GM21717 (cell line): ENCODE measurements around the gene ZC3HAV1.
"Not testable (repeated sequence)": the region's sequence is repeated elsewhere in the genome, so short reads cannot be mapped to it uniquely, and the experiment has no call there.

Experiments used
- ATAC-seq: cut with Tn5 transposase; IDR thresholded peaks from one replicate; pipeline ENCODE4 v1.9.1; 2021; ENCODE audit warnings: mild to moderate bottlenecking, moderate library complexity; ENCODE audit not compliant: unreplicated experiment

ZC3HAV1 gene

GRCh38 chr7:139054656-139055055 is 54.9 kb downstream of the ZC3HAV1 start:
- not testable (repeated sequence) for ATAC-seq

GRCh38 chr7:139054101-139054500 is 55.4 kb downstream of the ZC3HAV1 start:
- no peak for ATAC-seq

- ATAC-seq, result no peak
These were observed 57.9 kb downstream of the ZC3HAV1 start for GRCh38 chr7:139051655-139052054.

DNA sequence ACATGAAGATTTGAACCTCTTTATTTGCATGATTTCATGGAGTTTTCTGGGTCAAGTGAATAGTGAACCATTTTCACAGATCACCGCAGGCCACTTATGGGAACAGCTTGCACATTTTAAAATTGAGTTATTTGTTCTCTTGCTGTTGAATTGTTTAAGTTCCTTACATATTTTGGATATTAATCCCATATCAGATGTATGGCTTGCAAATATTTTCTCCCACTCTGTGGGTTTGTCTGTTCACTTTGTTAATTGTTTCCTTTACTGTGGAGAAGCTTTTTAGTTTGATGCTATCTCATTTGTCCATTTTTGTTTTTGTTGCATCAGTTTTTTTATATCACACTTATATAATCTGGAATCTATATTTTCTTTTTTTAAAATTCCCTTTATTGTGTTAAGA is 59.6 kb downstream of the ZC3HAV1 start:
- no peak for ATAC-seq

DNA sequence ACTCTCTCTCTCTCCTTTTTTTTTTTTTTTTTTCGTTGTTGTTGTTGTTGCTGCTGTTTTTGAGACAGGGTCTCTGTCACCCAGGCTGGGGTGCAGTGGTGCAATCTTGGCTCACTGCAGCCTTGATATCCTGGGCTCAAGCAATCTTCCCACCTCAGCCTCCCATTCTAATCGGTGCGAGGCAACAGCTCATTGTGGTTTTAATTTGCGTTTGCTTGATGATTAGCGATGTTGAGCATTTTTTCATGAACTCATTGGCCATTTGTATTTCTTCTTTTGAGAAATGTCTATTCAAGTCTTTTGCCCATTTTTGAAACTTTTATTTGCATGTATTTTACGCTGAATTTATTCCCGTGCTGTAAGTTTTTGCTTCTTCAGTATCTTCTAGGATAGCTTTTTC is 60.4 kb downstream of the ZC3HAV1 start:
- no peak for ATAC-seq

- no peak for ATAC-seq
These were observed 61.5 kb downstream of the ZC3HAV1 start for GRCh38 chr7:139047970-139048369.

GRCh38 chr7:139046143-139046542 is 63.4 kb downstream of the ZC3HAV1 start:
- ATAC-seq, result no peak

DNA sequence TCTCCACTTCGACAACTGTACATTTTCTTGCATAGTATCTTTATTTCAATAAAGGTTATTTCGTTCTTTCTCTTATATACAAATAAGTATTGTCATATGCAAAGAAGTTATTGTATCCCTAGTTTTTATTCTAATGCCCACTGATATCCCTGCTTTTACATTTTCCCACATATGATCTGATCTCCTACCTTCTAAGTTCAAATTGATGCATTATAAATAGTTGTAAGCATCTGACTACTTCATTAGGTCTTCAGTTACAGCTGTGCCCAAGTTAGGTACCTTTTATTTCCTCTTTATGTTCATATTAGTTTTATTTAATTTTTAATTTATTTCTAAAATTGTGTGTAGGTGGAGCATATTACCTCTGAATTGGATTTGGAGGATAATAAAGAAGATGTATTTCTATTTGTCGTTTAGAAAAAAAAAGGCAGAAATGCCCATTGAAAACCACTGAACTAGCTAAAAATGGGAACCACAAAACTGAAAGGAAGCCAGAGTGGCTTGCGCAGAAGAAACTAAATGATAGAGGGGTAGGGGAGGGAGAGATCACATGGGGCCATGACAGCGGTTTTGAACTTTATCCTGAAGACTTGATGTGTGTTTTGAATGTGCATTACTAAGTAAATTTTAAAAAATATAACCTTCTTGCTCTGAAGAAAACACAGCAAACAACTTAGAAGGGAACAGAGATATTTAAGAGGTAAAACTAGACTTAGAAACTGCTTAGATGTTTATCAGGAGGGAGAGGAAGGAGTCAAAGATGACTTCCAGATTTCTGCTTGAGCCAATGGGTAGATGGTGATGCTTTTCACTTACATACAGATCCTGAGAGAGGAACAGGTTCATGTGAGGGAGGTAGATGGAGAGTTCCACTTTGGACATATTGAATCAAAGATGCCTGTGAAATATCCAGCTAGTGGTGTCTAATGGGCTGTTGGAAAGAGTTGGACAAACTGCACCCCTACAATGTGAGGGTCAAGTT is 64.4 kb downstream of the ZC3HAV1 start:
- no peak for ATAC-seq

DNA sequence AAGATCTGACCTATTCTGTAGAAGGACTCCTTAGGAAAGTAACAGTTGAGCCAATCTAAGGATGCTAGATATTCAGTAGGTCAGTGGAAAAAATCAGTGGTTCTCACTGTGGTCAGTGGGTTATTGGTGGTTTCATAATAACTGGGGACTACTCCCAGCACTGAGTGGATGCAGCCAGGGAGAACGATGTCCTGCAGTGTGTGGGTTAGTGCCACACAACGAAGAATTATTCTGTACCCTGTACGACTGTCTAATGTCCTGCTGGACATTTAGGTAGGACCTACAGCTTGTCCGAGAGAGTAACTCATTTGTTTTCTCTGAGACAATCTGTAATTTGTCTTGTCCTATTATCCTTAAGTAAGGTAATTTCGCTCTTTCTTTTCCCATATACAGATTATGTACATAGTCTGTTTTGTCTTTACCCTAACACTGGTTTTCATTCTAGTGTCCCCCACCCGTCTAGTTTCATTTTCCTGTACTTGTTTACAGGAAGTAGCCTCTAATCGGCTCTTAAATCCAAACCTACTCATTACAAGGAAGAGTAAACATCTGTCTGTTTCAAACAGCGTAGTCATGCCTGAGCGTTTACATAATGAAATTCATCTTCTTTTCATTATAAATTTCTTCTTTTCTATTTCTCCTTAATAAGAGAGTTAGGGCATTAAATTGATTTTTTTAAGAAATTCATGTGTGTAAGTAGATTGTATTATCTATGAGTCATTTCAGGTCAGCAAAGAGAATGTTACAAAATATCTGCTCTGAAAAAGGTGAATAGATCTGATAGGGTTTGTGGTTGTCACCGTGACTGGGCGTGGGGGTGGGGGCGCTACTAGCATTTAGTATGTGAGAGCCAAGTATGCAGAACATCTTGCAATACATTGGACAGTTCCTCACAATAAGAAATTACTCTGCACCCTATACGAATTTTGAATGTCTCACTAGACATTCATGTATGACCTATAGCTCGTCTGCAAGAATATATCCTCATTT is 65.4 kb downstream of the ZC3HAV1 start:
- no peak for ATAC-seq

DNA sequence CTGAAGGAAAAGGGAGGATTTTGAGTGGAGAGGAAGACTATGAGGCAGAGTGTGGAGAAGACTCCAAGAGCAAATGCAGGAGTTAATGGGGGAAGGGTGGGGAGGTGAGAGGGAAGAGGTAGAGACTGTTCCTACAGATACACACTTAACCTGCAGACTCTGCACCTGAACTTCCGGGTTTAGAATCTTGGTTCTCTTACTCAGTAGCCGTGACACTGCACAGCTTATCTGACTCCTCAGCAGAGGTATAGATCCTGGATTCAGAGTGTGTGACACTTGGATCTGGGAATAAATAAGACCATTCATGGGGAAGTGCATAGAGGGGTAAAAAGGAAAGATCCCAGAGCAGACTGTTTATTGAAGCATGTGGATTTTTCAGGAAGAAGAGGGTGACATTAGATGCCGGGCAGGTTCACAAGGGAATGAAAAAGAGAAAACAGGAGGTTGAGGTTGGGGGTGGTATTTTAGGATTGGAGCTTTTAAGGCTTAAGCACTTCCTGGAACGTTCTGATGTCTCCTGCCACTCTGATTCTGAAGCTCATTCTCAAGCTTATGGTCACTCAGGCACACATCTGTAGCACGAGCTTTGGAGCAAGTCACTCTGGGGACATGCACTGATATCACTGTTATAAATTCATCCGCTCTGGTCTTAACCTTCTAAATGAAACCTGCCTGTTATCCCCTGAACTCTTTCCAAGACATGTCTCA is 68.0 kb downstream of the ZC3HAV1 start:
- ATAC-seq, result no peak

- no peak for ATAC-seq
These were observed 70.8 kb downstream of the ZC3HAV1 start for GRCh38 chr7:139038691-139039090.

DNA sequence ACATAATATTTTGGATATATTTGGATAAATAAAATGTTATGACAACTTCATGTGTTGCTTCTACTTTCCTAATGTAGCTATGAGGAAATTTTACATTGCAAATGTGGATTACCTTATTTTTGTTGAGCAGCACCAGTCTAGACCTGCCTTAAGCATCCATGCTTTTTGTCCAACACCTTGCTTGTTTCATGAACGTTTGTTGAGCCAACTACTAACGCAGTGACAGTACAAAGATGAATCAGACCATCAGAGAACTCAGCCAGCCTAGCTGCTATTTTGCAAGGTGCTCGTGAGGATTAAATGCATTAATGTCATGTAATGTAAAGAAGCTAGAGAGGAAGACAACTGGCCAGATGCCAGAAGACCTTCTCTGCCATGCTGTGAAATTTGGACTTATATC is 72.6 kb downstream of the ZC3HAV1 start:
- ATAC-seq, result no peak

- ATAC-seq, result peak; percentile 87
These were observed 73.8 kb downstream of the ZC3HAV1 start, which contains the start of gene ZC3HAV1L for GRCh38 chr7:139035586-139036353. TSS of gene ZC3HAV1L (minus strand) at chr7:139036042. CDS start at chr7:139036017, 25 bp downstream.

- peak; percentile 39 for ATAC-seq
These were observed 74.5 kb downstream of the ZC3HAV1 start for GRCh38 chr7:139034855-139035585.

- no peak for ATAC-seq
These were observed 75.2 kb downstream of the ZC3HAV1 start for GRCh38 chr7:139034336-139034735.

DNA sequence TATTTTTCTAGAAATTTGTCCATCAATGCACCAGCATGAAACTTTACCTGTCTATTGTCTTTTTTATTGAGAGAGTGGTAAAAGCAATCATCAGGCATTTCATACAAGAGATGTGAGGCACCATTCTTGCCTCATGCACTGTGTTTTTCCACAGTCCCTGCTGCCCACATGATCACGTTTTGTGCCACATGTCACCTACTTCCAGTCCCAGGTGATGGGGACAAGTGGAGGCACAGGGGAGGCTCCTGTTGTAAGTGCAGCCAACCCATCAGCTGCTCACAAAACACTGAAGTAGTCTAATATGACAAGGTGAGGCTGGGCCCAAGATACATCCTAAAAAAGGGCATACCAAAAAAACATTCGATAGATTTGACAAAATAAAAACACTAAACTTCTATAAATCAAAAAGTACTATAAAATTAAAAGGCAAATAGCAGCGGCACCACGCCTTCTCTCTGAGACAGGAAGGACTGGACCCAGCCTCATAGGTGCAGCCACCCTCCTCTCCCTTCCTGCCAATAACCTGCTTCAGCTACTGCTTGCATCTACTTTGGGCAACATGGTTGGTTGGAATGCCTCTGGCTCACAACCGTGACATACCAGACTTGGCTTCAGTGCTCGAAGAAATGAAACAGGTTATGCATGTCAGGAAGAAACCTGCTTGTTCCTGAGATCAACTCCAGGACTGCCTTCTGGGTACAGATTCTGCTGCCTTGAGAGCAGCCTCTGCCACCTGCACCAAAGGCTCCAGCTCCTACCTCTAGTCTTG is 76.0 kb downstream of the ZC3HAV1 start:
- ATAC-seq, result no peak

- ATAC-seq, result no peak
These were observed 77.0 kb downstream of the ZC3HAV1 start for GRCh38 chr7:139032473-139032872.

- no peak for ATAC-seq
These were observed 80.2 kb downstream of the ZC3HAV1 start for GRCh38 chr7:139029353-139029752.
